Muscle of leg (tissue), 11 donors: ENCODE results near the gene GPR179. TPM values are rescaled to one million over a fixed set of nuclear protein-coding genes. Genes with fewer than 3 reads are reported as not detected.

Source experiments
- DNase-seq: peaks from one replicate; pipeline ENCODE4 v3.0.0; 2013
- H3K27ac ChIP-seq: one replicate; pipeline ENCODE4 v1.5.1; 2013; ENCODE audit warnings: mild to moderate bottlenecking, low read length, control low read depth
- H3K27me3 ChIP-seq: one replicate; pipeline ENCODE4 v1.6.1; 2013; ENCODE audit warnings: low read length; ENCODE audit not compliant: control insufficient read depth, insufficient read depth
- H3K36me3 ChIP-seq: one replicate; pipeline ENCODE4 v1.6.1; 2013; ENCODE audit warnings: low read length; ENCODE audit not compliant: control insufficient read depth, insufficient read depth
- H3K4me1 ChIP-seq: one replicate; pipeline ENCODE4 v1.6.1; 2013; ENCODE audit warnings: low read length; ENCODE audit not compliant: control insufficient read depth, insufficient read depth
- H3K4me3 ChIP-seq: one replicate; pipeline ENCODE4 v1.5.1; 2013; ENCODE audit warnings: low read length, control low read depth
- H3K9me3 ChIP-seq: replicated peaks from 2 replicates; pipeline ENCODE4 v1.6.1; 2013; ENCODE audit warnings: low read depth, low read length; ENCODE audit not compliant: control insufficient read depth
- WGBS: methylation state at CpG from one replicate; pipeline ENCODE4 v1.1.5; 2013; ENCODE audit warnings: missing lambda C conversion rate; ENCODE audit not compliant: insufficient coverage; 5-methylcytosine and 5-hydroxymethylcytosine counted together
- polyA plus RNA-seq, 8 donors: library from polyadenylated mRNA; unstranded; fragments of 120-200 nt; gene quantifications; one replicate each; pipeline versions ENCODE4 v1.2.1 to v1.2.3, GENCODE V29; 2013; ENCODE audit warnings: inconsistent platforms in 1 of 8, low replicate concordance in 1 of 8; ENCODE audit not compliant: insufficient read length in 8 of 8, insufficient read depth in 1 of 8
- total RNA-seq: library from RNA; stranded (reverse); fragments of 120-200 nt; gene quantifications from one replicate; pipeline ENCODE4 v1.2.4, GENCODE V29; 2013

The GPR179 gene
- total and polyA plus RNA-seq, 9 donors = 0.15 to 0.87 (median 0.22) TPM

GRCh38 chr17:38355251-38355650 lies 11.5 kb upstream of the GPR179 start:
- no peak for DNase-seq
- Histone ChIP-seq H3K4me1 (peaks cover 47% of the 10 kb centered on the region), H3K27ac (no peak overlapping the region), H3K9me3 (no peaks in the 10 kb centered on the region), H3K27me3 (no peaks in the 10 kb centered on the region), H3K4me3 (no peak overlapping the region), H3K36me3 (no peaks in the 10 kb centered on the region)
- 92% methylated on average over 2 of the region's 4 CpGs for WGBS

- Histone ChIP-seq H3K9me3 (no peaks in the 10 kb centered on the region), H3K36me3 (no peaks in the 10 kb centered on the region), H3K4me3 (no peak overlapping the region), H3K27me3 (no peaks in the 10 kb centered on the region), H3K4me1 (peaks cover 47% of the 10 kb centered on the region), H3K27ac (no peak overlapping the region)
- WGBS = 60% methylated on average over 5 of the region's 7 CpGs
- no peak for DNase-seq
Measured at GRCh38 chr17:38354466-38354865, 10.7 kb upstream of the GPR179 start.

GRCh38 chr17:38353668-38354067 lies 9.9 kb upstream of the GPR179 start:
- WGBS = 86% methylated on average over 4 of the region's 13 CpGs
- H3K27ac ChIP-seq = no peak overlapping the region
- peaks cover 41% of the 10 kb centered on the region for H3K4me1 ChIP-seq
- no peak for DNase-seq
- no peaks in the 10 kb centered on the region for H3K27me3 ChIP-seq
- peak overlapping the region; percentile 77 for H3K4me3 ChIP-seq
- no peaks in the 10 kb centered on the region for H3K9me3 ChIP-seq
- H3K36me3 ChIP-seq = no peaks in the 10 kb centered on the region

- Histone ChIP-seq H3K27ac (peak overlapping the region; percentile 79), H3K9me3 (no peaks in the 10 kb centered on the region), H3K4me3 (peak overlapping the region; percentile 77), H3K27me3 (no peaks in the 10 kb centered on the region), H3K4me1 (peaks cover 39% of the 10 kb centered on the region), H3K36me3 (no peaks in the 10 kb centered on the region)
- 5% methylated on average over 6 of the region's 8 CpGs for WGBS
- no peak for DNase-seq
Measured at GRCh38 chr17:38353086-38353604, 9.4 kb upstream of the GPR179 start.

GRCh38 chr17:38352245-38353085 lies 8.7 kb upstream of the GPR179 start:
- Histone ChIP-seq H3K36me3 (no peaks in the 10 kb centered on the region), H3K27me3 (no peaks in the 10 kb centered on the region), H3K27ac (peak overlapping the region; percentile 79), H3K9me3 (no peaks in the 10 kb centered on the region), H3K4me3 (peak overlapping the region; percentile 77), H3K4me1 (peaks cover 35% of the 10 kb centered on the region)
- peak; percentile 47 for DNase-seq
- WGBS = under 1% methylated on average over 64 of the region's 72 CpGs

- 3% methylated on average over 72 of the region's 84 CpGs for WGBS
- Histone ChIP-seq H3K36me3 (no peaks in the 10 kb centered on the region), H3K27ac (peak within 1 kb of the TSS; percentile 95), H3K4me3 (peak within 1 kb of the TSS; percentile 77), H3K27me3 (no peaks in the 10 kb centered on the region), H3K9me3 (no peaks in the 10 kb centered on the region), H3K4me1 (peaks cover 29% of the 10 kb centered on the region)
- peak; percentile 97 for DNase-seq
Measured at GRCh38 chr17:38351412-38352222, 7.9 kb upstream of the GPR179 start, which contains the start of gene SOCS7. Gene SOCS7, plus strand, starts transcription at chr17:38351844. Its CDS starts 209 bp downstream, at chr17:38352053.

- DNase-seq = no peak
- no peaks in the 10 kb centered on the region for H3K9me3 ChIP-seq
- 100% methylated on average over 1 of the region's 2 CpGs for WGBS
- no peaks in the 10 kb centered on the region for H3K36me3 ChIP-seq
- H3K27ac ChIP-seq = no peak overlapping the region
- no peak overlapping the region for H3K4me3 ChIP-seq
- H3K4me1 ChIP-seq = peaks cover 22% of the 10 kb centered on the region
- H3K27me3 ChIP-seq = no peaks in the 10 kb centered on the region
Measured at GRCh38 chr17:38350035-38350434, 6.3 kb upstream of the GPR179 start.

GRCh38 chr17:38349097-38349730 lies 5.5 kb upstream of the GPR179 start:
- Histone ChIP-seq H3K27me3 (no peaks in the 10 kb centered on the region), H3K27ac (no peak overlapping the region), H3K4me1 (peaks cover 15% of the 10 kb centered on the region), H3K4me3 (no peak overlapping the region), H3K36me3 (no peaks in the 10 kb centered on the region), H3K9me3 (no peaks in the 10 kb centered on the region)
- DNase-seq = peak; percentile 91
- WGBS = 0% methylated on average over 1 of the region's 8 CpGs

GRCh38 chr17:38345743-38346142 lies 2.0 kb upstream of the GPR179 start:
- H3K27me3 ChIP-seq = no peaks in the 10 kb centered on the region
- H3K9me3 ChIP-seq = no peaks in the 10 kb centered on the region
- WGBS = 94% methylated on average over 6 of the region's 7 CpGs

GRCh38 chr17:38344420-38344745 lies 627 bp upstream of the GPR179 start:
- Histone ChIP-seq H3K4me3 (no peak overlapping the region), H3K4me1 (peaks cover 5% of the 10 kb centered on the region), H3K9me3 (no peaks in the 10 kb centered on the region), H3K27ac (no peak overlapping the region), H3K27me3 (no peaks in the 10 kb centered on the region), H3K36me3 (no peaks in the 10 kb centered on the region)
- WGBS = 49% methylated on average over 2 of the region's 3 CpGs
- no peak for DNase-seq

More at GRCh38 chr17:38345743-38346142, 2.0 kb upstream of the GPR179 start:
- no peak overlapping the region for H3K27ac ChIP-seq
- no peak for DNase-seq
- H3K4me3 ChIP-seq = no peak overlapping the region
- H3K36me3 ChIP-seq = no peaks in the 10 kb centered on the region
- H3K4me1 ChIP-seq = peaks cover 5% of the 10 kb centered on the region
